GM12878 (cell line): Measurements from ENCODE around the gene PLD4. TPM values are rescaled to one million over a fixed set of nuclear protein-coding genes. Genes with fewer than 3 reads are reported as not detected.

ENCODE experiments used
- ATAC-seq: fragments of 200-7000 bp; cut with Tn5 transposase; 3 replicates; pipeline ENCODE4 v1.9.1; 2020; ENCODE audit warnings: mild to moderate bottlenecking, moderate library complexity
- BruUV-seq: library from RNA; stranded (reverse); fragments of 400-500 nt; replicated peaks from 2 replicates; lab custom pipeline; 2021; lab: Mats Ljungman, UMichigan
- CTCF ChIA-PET: fragments of 300-600 bp; sonication (Branson Sonifier 250); formaldehyde crosslinking; extraction: SDS; loops from one replicate; lab custom pipeline; 2021; ENCODE audit warnings: inconsistent platforms; lab: Yijun Ruan, JAX
- POLR2A ChIA-PET: fragments of 350-600 bp; formaldehyde crosslinking; extraction: SDS; loops from one replicate; lab custom pipeline; 2021; ENCODE audit warnings: inconsistent platforms; lab: Charles Lee
- RAD21 ChIA-PET: fragments of 300-600 bp; sonication (Branson Sonifier 250); formaldehyde crosslinking; loops from one replicate; lab custom pipeline; 2023; ENCODE audit warnings: antibody characterized with exemption; ENCODE audit not compliant: unreplicated experiment; lab: Charles Lee
- SMC1A ChIA-PET: fragments of 300-600 bp; sonication (Branson Sonifier 250); formaldehyde crosslinking; loops from one replicate; lab custom pipeline; 2023; ENCODE audit not compliant: unreplicated experiment, uncharacterized antibody; lab: Charles Lee
- DNase-seq: peaks from one replicate; pipeline ENCODE4 v3.0.0-alpha.2; 2011; ENCODE audit warnings: low read depth, low spot score
- FAIRE-seq: peaks from 3 replicates; lab custom pipeline; 2011; peaks lifted over from hg19 to GRCh38; lab: Jason Lieb, UNC
- H2AFZ ChIP-seq: 2 replicates; pipeline ENCODE4 v1.6.0; 2011; ENCODE audit warnings: low read depth, low read length, control low read depth; ENCODE audit not compliant: control insufficient read depth
- H3K27ac ChIP-seq: 2 replicates; pipeline ENCODE4 v1.5.1; 2011; ENCODE audit warnings: control low read depth; ENCODE audit not compliant: control insufficient read depth, insufficient read depth
- H3K27me3 ChIP-seq, 2 experiments: replicated peaks in 1 of 2; 2 replicates each; pipeline versions ENCODE4 v1.6.0 to v1.6.1; 2011; ENCODE audit warnings: low read length in 1 of 2; ENCODE audit not compliant: control insufficient read depth in 2 of 2, insufficient read depth in 2 of 2
- H3K36me3 ChIP-seq, 2 experiments: 2 replicates each; pipeline ENCODE4 v1.5.1; 2011; ENCODE audit warnings: low read length in 1 of 2; ENCODE audit not compliant: control insufficient read depth in 2 of 2, insufficient read depth in 2 of 2
- H3K4me1 ChIP-seq: 2 replicates; pipeline ENCODE4 v1.6.1; 2011; ENCODE audit warnings: mild to moderate bottlenecking, low read length, moderate library complexity, mixed read lengths; ENCODE audit not compliant: control insufficient read depth, insufficient read depth
- H3K4me2 ChIP-seq: 2 replicates; pipeline ENCODE4 v1.6.0; 2011; ENCODE audit warnings: control low read depth; ENCODE audit not compliant: control insufficient read depth, insufficient read depth
- H3K4me3 ChIP-seq: fragments of 200-600 bp; sonication (generic); 2 replicates; pipeline ENCODE4 v1.5.1; 2016
- H3K79me2 ChIP-seq: 2 replicates; pipeline ENCODE4 v1.6.0; 2011; ENCODE audit warnings: low read length; ENCODE audit not compliant: control insufficient read depth, insufficient read depth
- H3K9ac ChIP-seq: 2 replicates; pipeline ENCODE4 v1.8.0; 2011; ENCODE audit warnings: low read length, control low read depth, mixed read lengths; ENCODE audit not compliant: control insufficient read depth, insufficient read depth
- H3K9me3 ChIP-seq: replicated peaks from 3 replicates; pipeline ENCODE4 v1.5.1; 2011; ENCODE audit warnings: mild to moderate bottlenecking, low read length; ENCODE audit not compliant: control insufficient read depth, insufficient read depth
- H4K20me1 ChIP-seq: 2 replicates; pipeline ENCODE4 v1.6.0; 2011; ENCODE audit not compliant: control insufficient read depth, insufficient read depth
- ESRRA ChIP-seq: IDR thresholded peaks from 2 replicates; pipeline ENCODE4 v1.6.1; 2012; ENCODE audit warnings: mild to moderate bottlenecking, low read length, improper control_type of control experiment
- HDAC6 ChIP-seq: fragments of 200-600 bp; sonication (generic); IDR thresholded peaks from one replicate; pipeline ENCODE4 v1.8.0; 2017; ENCODE audit warnings: antibody characterized with exemption; ENCODE audit not compliant: unreplicated experiment
- IKZF2 ChIP-seq, 2 experiments: fragments of 450-650 bp; IDR thresholded peaks; 2 replicates each; pipeline ENCODE4 v1.6.1; 2017; ENCODE audit warnings: mild to moderate bottlenecking in 2 of 2, moderate library complexity in 2 of 2
- IRF4 ChIP-seq: IDR thresholded peaks from 2 replicates; pipeline ENCODE4 v1.6.1; 2011; ENCODE audit warnings: low read depth, low read length
- PBX3 ChIP-seq: IDR thresholded peaks from 2 replicates; pipeline ENCODE4 v1.6.1; 2011; ENCODE audit warnings: mild to moderate bottlenecking, low read depth, low read length, moderate library complexity; ENCODE audit not compliant: insufficient replicate concordance
- POLR2AphosphoS2 ChIP-seq: IDR thresholded peaks from 2 replicates; pipeline ENCODE4 v1.6.1; 2011; ENCODE audit warnings: low read depth, mild to moderate bottlenecking, low read length, improper control_type of control experiment, moderate library complexity
- RAD21 ChIP-seq: IDR thresholded peaks from 2 replicates; pipeline ENCODE4 v1.6.1; 2011; ENCODE audit warnings: mild to moderate bottlenecking, low read depth, low read length, moderate library complexity; ENCODE audit not compliant: insufficient read depth
- RB1 ChIP-seq: fragments of 450-650 bp; formaldehyde crosslinking; IDR thresholded peaks from 2 replicates; pipeline ENCODE4 v1.6.1; 2017; ENCODE audit warnings: mild to moderate bottlenecking, borderline replicate concordance
- SMAD1 ChIP-seq: fragments of 450-650 bp; IDR thresholded peaks from 2 replicates; pipeline ENCODE4 v1.6.1; 2018; ENCODE audit warnings: mild to moderate bottlenecking, low read depth; ENCODE audit not compliant: partially characterized antibody
- SUZ12 ChIP-seq: fragments of 200-600 bp; sonication (generic); IDR thresholded peaks from one replicate; pipeline ENCODE4 v1.6.1; 2018; ENCODE audit warnings: antibody characterized with exemption, mild to moderate bottlenecking; ENCODE audit not compliant: unreplicated experiment
- ZBTB11 ChIP-seq: fragments of 450-650 bp; formaldehyde crosslinking; IDR thresholded peaks from 2 replicates; pipeline ENCODE4 v1.5.0; 2022; ENCODE audit warnings: mild to moderate bottlenecking, missing genetic modification characterization
- ZNF687 ChIP-seq: fragments of 450-650 bp; IDR thresholded peaks from 2 replicates; pipeline ENCODE4 v1.6.1; 2017; ENCODE audit warnings: mild to moderate bottlenecking, moderate library complexity
- WGBS: methylation state at CpG from one replicate; pipeline ENCODE4 v1.1.6; 2016; ENCODE audit warnings: low lambda C conversion rate; ENCODE audit not compliant: insufficient replicate concordance, insufficient coverage; ENCODE audit errors: missing lambda C conversion rate; 5-methylcytosine and 5-hydroxymethylcytosine counted together
- in situ Hi-C: fragments of 300-500 bp; cut with MboI; formaldehyde crosslinking; loops from 9 replicates; pipeline ENCODE4 v1.14.3; 2018; ENCODE audit warnings: mixed read lengths
- intact Hi-C: fragments of 100-400 bp; cut with micrococcal nuclease; formaldehyde crosslinking; loops from one replicate; pipeline ENCODE4 v1.14.2; 2022; ENCODE audit not compliant: unreplicated experiment
- polyA plus RNA-seq, 11 experiments: library from polyadenylated mRNA; depleted of rRNA in 4 of 11; unstranded in 6 of 11; stranded (reverse) in 5 of 11; fragments of >200 nt; fragmentation: Nextera tagmentation in 4 of 11; fragmentation: Illumina TruSeq in 1 of 11; extraction: Ambion mirVana in 4 of 11; extraction: Trizol in 1 of 11; gene quantifications; 1 replicate in 1 of 11; 2 replicates in 10 of 11; pipeline versions ENCODE4 v1.2.1 to v1.2.3, GENCODE V29; 2011 to 2016; ENCODE audit warnings: inconsistent platforms in 2 of 11, missing spikeins in 2 of 11, low read depth in 1 of 11
- total RNA-seq, 4 experiments: library from RNA; depleted of rRNA in 3 of 4; stranded (reverse); fragments of >200 nt in 3 of 4; fragmentation: Illumina TruSeq in 1 of 4; extraction: Trizol in 1 of 4; gene quantifications; 2 replicates each; pipeline versions ENCODE4 v1.2.1 to v1.2.3, GENCODE V29; 2013 to 2021

PLD4 gene
- total and polyA plus RNA-seq, 10 of the 15 experiments (the other 5 are each of a cell fraction or from before 2014, with no cell fraction given): 0.20 to 57.7 (median 9.9) TPM

- Histone ChIP-seq H3K4me3 (no peak overlapping the region), H3K9me3 (no peaks in the 10 kb centered on the region), H4K20me1 (no peaks in the 10 kb centered on the region), H3K79me2 (no peaks in the 10 kb centered on the region), H3K27me3 (no peaks in the 10 kb centered on the region), H3K36me3 (no peaks in the 10 kb centered on the region), H3K4me2 (no peak overlapping the region), H2AFZ (no peak overlapping the region), H3K27ac (no peak overlapping the region), H3K9ac (no peak overlapping the region), H3K4me1 (no peaks in the 10 kb centered on the region)
- POLR2A ChIA-PET: no interaction called here
- BruUV-seq: no TSS peak
- in situ Hi-C loops (no loop called here), intact Hi-C loops (no loop called here)
- SMC1A ChIA-PET: no interaction called here
- WGBS: 57% methylated on average over 30 of the region's 33 CpGs
- TF ChIP-seq ESRRA (no peak), IKZF2 (IDR thresholded peaks at IDR 0.05) (no peak), SMAD1 (no peak), ZNF687 (no peak), IRF4 (no peak), POLR2AphosphoS2 (no peak), ZBTB11 (CRISPR knock-in tag) (no peak), PBX3 (no peak), HDAC6 (no peak), RAD21 (no peak), RB1 (no peak), SUZ12 (no peak)
- FAIRE-seq (no peak), ATAC-seq (no peak), DNase-seq (no peak)
- CTCF ChIA-PET: no interaction called here
- RAD21 ChIA-PET: no interaction called here
Observed at GRCh38 chr14:104887623-104888488, 36.8 kb upstream of the PLD4 start.
